ENCODE results near the gene DSE. TPM values are rescaled to one million over a fixed set of nuclear protein-coding genes. Genes with fewer than 3 reads are reported as not detected.

The DSE gene
- total and polyA plus RNA-seq, 2 experiments from 2014 or later, result 12.7 to 28.1 TPM

DNA sequence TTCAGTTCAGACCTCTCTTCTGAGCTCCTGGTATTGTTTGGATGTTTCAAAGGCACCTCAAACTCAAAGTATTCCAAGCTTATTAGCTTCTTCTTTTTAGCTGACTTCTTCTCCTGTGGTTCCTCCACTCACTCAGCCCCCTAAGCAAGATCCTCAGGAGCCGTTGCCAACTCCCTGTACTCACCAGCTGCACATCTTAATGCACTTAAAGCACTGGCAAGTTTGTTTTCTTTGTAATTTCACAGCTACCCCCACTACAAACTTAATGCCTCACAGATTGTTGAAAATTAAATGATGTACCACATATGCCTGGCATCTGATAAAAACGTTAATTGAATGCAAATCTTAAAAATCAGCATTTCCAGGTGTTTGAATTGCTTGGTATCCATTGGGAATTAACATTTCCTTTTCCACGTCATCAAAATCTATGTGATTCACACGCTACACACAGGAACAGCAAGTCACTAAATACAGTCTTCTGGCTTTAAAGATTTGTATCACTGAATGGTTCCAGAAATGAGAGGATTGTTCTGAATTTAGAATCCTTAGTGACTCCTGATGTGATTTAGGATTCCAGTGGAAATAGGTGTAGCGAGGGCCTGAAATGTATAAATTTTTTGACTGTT lies 114.9 kb downstream of the DSE start:
- no peak overlapping the region for H3K27ac ChIP-seq
- no peaks in the 10 kb centered on the region for H3K27me3 ChIP-seq
- no peaks in the 10 kb centered on the region for H3K4me1 ChIP-seq (ENCODE audit: low read depth)
- TF ChIP-seq, protein P1, sequence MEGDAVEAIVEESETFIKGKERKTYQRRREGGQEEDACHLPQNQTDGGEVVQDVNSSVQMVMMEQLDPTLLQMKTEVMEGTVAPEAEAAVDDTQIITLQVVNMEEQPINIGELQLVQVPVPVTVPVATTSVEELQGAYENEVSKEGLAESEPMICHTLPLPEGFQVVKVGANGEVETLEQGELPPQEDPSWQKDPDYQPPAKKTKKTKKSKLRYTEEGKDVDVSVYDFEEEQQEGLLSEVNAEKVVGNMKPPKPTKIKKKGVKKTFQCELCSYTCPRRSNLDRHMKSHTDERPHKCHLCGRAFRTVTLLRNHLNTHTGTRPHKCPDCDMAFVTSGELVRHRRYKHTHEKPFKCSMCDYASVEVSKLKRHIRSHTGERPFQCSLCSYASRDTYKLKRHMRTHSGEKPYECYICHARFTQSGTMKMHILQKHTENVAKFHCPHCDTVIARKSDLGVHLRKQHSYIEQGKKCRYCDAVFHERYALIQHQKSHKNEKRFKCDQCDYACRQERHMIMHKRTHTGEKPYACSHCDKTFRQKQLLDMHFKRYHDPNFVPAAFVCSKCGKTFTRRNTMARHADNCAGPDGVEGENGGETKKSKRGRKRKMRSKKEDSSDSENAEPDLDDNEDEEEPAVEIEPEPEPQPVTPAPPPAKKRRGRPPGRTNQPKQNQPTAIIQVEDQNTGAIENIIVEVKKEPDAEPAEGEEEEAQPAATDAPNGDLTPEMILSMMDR (IDR thresholded peaks at IDR 0.05; ENCODE audit: low read depth, low read length), result no peak
- no peaks in the 10 kb centered on the region for H3K9me3 ChIP-seq (ENCODE audit: low read depth)
- DNase-seq (ENCODE audit: low read depth in 1 of 2, low spot score in 1 of 2), result no peak
- H3K4me3 ChIP-seq, result no peak overlapping the region
- H3K36me3 ChIP-seq, result no peaks in the 10 kb centered on the region

DNA sequence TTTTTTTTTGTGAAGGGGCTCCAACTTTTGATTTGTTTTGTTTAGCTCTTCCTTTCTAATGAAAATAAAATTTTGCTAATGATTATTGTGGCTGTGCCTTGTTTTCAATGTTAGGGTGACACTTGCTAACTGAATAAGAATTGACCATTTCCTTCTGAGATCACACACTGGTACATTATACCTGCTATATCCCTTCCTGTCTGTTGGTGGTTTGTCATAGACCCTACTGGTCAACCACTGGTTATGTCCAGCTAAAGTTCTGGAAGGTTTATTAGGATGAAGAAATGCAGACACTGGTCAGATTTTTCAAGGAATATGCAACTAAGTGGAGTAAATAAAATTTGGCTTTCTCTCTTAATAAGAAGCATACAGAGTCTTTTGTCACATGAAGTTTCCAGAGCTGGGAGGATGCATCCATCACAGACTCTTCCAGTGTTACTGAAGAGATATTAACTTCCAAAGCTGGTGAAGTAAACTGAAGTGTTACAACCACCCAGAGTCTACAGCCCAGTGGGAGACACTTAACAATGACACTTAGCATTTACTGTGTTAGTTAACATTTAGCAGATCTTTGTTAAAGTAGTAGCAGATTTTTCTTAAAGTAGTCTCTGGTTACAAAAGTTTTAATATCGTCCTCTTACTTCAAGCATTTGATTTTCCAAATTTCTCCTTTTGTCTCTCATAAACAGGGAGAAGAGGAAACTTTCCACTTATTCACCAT lies 121.0 kb downstream of the DSE start:
- no peaks in the 10 kb centered on the region for H3K4me1 ChIP-seq (ENCODE audit: low read depth)
- no peaks in the 10 kb centered on the region for H3K36me3 ChIP-seq
- no peak overlapping the region for H3K27ac ChIP-seq
- TF ChIP-seq, protein P1 (IDR thresholded peaks at IDR 0.05; ENCODE audit: low read depth, low read length), result no peak
- H3K4me3 ChIP-seq, result no peak overlapping the region
- no peaks in the 10 kb centered on the region for H3K27me3 ChIP-seq
- H3K9me3 ChIP-seq (ENCODE audit: low read depth), result no peaks in the 10 kb centered on the region
- no peak for DNase-seq (ENCODE audit: low read depth in 1 of 2, low spot score in 1 of 2)

DNA sequence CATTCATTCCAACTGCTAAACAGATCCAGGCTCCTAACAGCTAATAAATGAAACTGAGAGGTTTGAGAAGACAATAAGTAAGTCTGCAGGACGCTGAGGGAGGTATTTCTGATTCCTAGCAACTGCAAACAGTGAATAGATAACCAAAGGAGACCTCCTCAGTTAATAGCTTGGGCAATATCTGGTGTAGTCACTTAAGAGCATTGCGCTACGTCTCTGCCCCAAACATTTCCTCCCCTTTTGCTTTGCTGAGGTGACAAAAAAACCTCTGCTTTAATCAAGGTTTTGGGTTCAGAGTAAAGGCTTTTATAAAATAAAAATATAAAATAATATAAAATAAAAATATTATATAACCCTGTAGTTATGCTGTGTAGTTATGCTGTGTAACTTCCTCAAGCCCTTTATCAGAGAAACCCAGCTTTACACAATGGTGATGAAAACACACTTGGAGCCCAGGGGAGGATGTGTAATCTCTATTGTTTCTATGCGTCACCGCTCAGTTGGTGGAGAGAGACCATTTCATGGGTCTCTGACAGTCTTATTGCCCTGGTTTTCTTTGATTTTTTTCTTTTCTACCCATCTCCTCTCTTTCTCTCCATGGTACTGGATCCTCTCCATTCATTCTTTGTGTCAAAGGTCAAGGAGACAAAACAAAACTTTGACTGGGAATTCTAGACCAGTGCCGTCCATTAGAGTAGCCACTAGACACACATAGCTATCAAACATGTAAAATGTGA lies 121.8 kb downstream of the DSE start:
- Histone ChIP-seq H3K27me3 (no peaks in the 10 kb centered on the region), H3K4me3 (no peak overlapping the region), H3K36me3 (no peaks in the 10 kb centered on the region), H3K27ac (no peak overlapping the region), H3K4me1 (ENCODE audit: low read depth) (no peaks in the 10 kb centered on the region), H3K9me3 (ENCODE audit: low read depth) (no peaks in the 10 kb centered on the region)
- peak in 1 of 2 donors; percentile 83 for DNase-seq (ENCODE audit: low read depth in 1 of 2, low spot score in 1 of 2)
- TF ChIP-seq, protein P1 (IDR thresholded peaks at IDR 0.05; ENCODE audit: low read depth, low read length), result no peak

Other genes starting within 250 kb of the DSE start
- 0.21 TPM in 1 of 2 replicates, not detected in the other for gene COL10A1, start 244.8 kb upstream of the DSE start, total RNA-seq
- 0.13 and 0.50 TPM in 2 replicates for gene COL10A1, start 244.8 kb upstream of the DSE start, polyA plus RNA-seq
- 43.1 and 54.1 TPM in 2 replicates for gene TSPYL4, start 116.9 kb upstream of the DSE start, total RNA-seq
- gene TSPYL4, start 116.9 kb upstream of the DSE start, polyA plus RNA-seq, result 38.2 and 43.4 TPM in 2 replicates
- gene TSPYL1, start 91.0 kb upstream of the DSE start, total RNA-seq, result 59.9 and 65.2 TPM in 2 replicates
- 40.8 and 52.3 TPM in 2 replicates for gene TSPYL1, start 91.0 kb upstream of the DSE start, polyA plus RNA-seq
- 3.0 TPM in 1 of 2 replicates, not detected in the other for gene CALHM6, start 90.4 kb downstream of the DSE start, total RNA-seq
- 1.9 and 4.9 TPM in 2 replicates for gene CALHM6, start 90.4 kb downstream of the DSE start, polyA plus RNA-seq
- 0.11 TPM in 1 of 2 replicates, not detected in the other for gene CALHM5, start 140.7 kb downstream of the DSE start, total RNA-seq
- gene CALHM5, start 140.7 kb downstream of the DSE start, polyA plus RNA-seq, result not detected in 2 replicates
- gene TRAPPC3L, start 174.7 kb downstream of the DSE start, total RNA-seq, result not detected in 2 replicates
- gene TRAPPC3L, start 174.7 kb downstream of the DSE start, polyA plus RNA-seq, result not detected in 2 replicates
- gene CALHM4, start 182.8 kb downstream of the DSE start, total RNA-seq, result not detected in 2 replicates
- not detected in 2 replicates for gene CALHM4, start 182.8 kb downstream of the DSE start, polyA plus RNA-seq
- 34.1 and 37.2 TPM in 2 replicates for gene RWDD1, start 200.6 kb downstream of the DSE start, total RNA-seq
- 70.0 and 70.7 TPM in 2 replicates for gene RWDD1, start 200.6 kb downstream of the DSE start, polyA plus RNA-seq
- 0.21 and 0.56 TPM in 2 replicates for gene RSPH4A, start 245.5 kb downstream of the DSE start, total RNA-seq
- gene RSPH4A, start 245.5 kb downstream of the DSE start, polyA plus RNA-seq, result 0.26 and 0.81 TPM in 2 replicates

Measured in cardiac muscle cell (in vitro differentiated cells and primary cell).